Activated CD4-positive, CD25-positive, alpha-beta regulatory T cell (primary cell): ENCODE results near the gene BMPR2.
"Not testable (repeated sequence)": the region's sequence is repeated elsewhere in the genome, so short reads cannot be mapped to it uniquely, and the experiment has no call there.

ENCODE experiments used
- DNase-seq, 4 experiments: peaks; one replicate each; lab custom pipeline; 2025; lab: John Stamatoyannopoulos, UW

BMPR2 gene

GRCh38 chr2:202535290-202535689 is 159.2 kb downstream of the BMPR2 start:
- DNase-seq, result not testable (repeated sequence)

GRCh38 chr2:202541137-202541536 is 165.0 kb downstream of the BMPR2 start:
- DNase-seq, result no peak

GRCh38 chr2:202542142-202542541 is 166.0 kb downstream of the BMPR2 start:
- DNase-seq, result no peak

- no peak for DNase-seq
Observed at GRCh38 chr2:202545523-202545922, 169.4 kb downstream of the BMPR2 start.

GRCh38 chr2:202545931-202546330 is 169.8 kb downstream of the BMPR2 start:
- no peak for DNase-seq

- DNase-seq, result not testable (repeated sequence)
Observed at GRCh38 chr2:202546499-202547141, 170.5 kb downstream of the BMPR2 start.

GRCh38 chr2:202548240-202548639 is 172.1 kb downstream of the BMPR2 start:
- DNase-seq, result no peak

GRCh38 chr2:202551000-202551399 is 174.9 kb downstream of the BMPR2 start:
- not testable (repeated sequence) for DNase-seq

GRCh38 chr2:202555356-202555755 is 179.2 kb downstream of the BMPR2 start:
- no peak for DNase-seq

GRCh38 chr2:202560200-202560599 is 184.1 kb downstream of the BMPR2 start:
- no peak for DNase-seq

- no peak for DNase-seq
Observed at GRCh38 chr2:202564226-202564625, 188.1 kb downstream of the BMPR2 start.

GRCh38 chr2:202566286-202566685 is 190.2 kb downstream of the BMPR2 start:
- no peak for DNase-seq

- DNase-seq, result no peak
Observed at GRCh38 chr2:202574541-202574940, 198.4 kb downstream of the BMPR2 start.

- DNase-seq, result not testable (repeated sequence)
Observed at GRCh38 chr2:202575194-202575593, 199.1 kb downstream of the BMPR2 start.

GRCh38 chr2:202577250-202578183 is 201.4 kb downstream of the BMPR2 start:
- no peak for DNase-seq

GRCh38 chr2:202582846-202583245 is 206.7 kb downstream of the BMPR2 start:
- not testable (repeated sequence) for DNase-seq

GRCh38 chr2:202583709-202584219 is 207.6 kb downstream of the BMPR2 start:
- DNase-seq, result no peak

- peak; percentile 20 to 41 (median 35) for DNase-seq
Observed at GRCh38 chr2:202588647-202589581, 212.8 kb downstream of the BMPR2 start.

GRCh38 chr2:202589582-202589949 is 213.4 kb downstream of the BMPR2 start:
- no peak for DNase-seq

GRCh38 chr2:202592566-202592965 is 216.4 kb downstream of the BMPR2 start:
- DNase-seq, result no peak

- no peak for DNase-seq
Observed at GRCh38 chr2:202599105-202599504, 223.0 kb downstream of the BMPR2 start.

- no peak for DNase-seq
Observed at GRCh38 chr2:202599911-202600310, 223.8 kb downstream of the BMPR2 start.
